HepG2 (cell line): ENCODE measurements around the gene RGS10. TPM values are rescaled to one million over a fixed set of nuclear protein-coding genes. Genes with fewer than 3 reads are reported as not detected.

Experiments
- ASH2L ChIP-seq: fragments of 300-600, 200-600 bp; sonication (generic); IDR thresholded peaks from 2 replicates; pipeline ENCODE4 v1.7.0; 2017; ENCODE audit warnings: low read depth, mild to moderate bottlenecking, moderate library complexity, mixed read lengths, low read length; ENCODE audit not compliant: insufficient read length
- ELK4 ChIP-seq: sonication (generic); formaldehyde crosslinking; IDR thresholded peaks from 2 replicates; pipeline ENCODE4 v1.9.0; 2021; ENCODE audit warnings: missing genetic modification reagents, borderline replicate concordance
- HNF4A ChIP-seq: sonication (generic); formaldehyde crosslinking; IDR thresholded peaks from 2 replicates; pipeline ENCODE4 v1.4.0; 2020; ENCODE audit warnings: missing genetic modification reagents
- IRX3 ChIP-seq: sonication (generic); formaldehyde crosslinking; IDR thresholded peaks from 2 replicates; pipeline ENCODE4 v1.8.1; 2023; ENCODE audit warnings: mild to moderate bottlenecking, low read depth, missing genetic modification reagents, borderline replicate concordance
- MLX ChIP-seq: IDR thresholded peaks from 2 replicates; pipeline ENCODE4 v1.6.1; 2016
- PRDM10 ChIP-seq: sonication (generic); formaldehyde crosslinking; IDR thresholded peaks from 2 replicates; pipeline ENCODE4 v1.4.0; 2020; ENCODE audit warnings: low read depth, missing genetic modification reagents
- SNAI1 ChIP-seq: sonication (generic); formaldehyde crosslinking; IDR thresholded peaks from 2 replicates; pipeline ENCODE4 v1.5.0; 2020; ENCODE audit warnings: mild to moderate bottlenecking, missing genetic modification reagents, borderline replicate concordance
- ZNF10 ChIP-seq: sonication (generic); formaldehyde crosslinking; IDR thresholded peaks from 2 replicates; pipeline ENCODE4 v1.4.0; 2020; ENCODE audit warnings: mild to moderate bottlenecking, low read depth, missing genetic modification reagents, borderline replicate concordance
- ZNF687 ChIP-seq: sonication (generic); formaldehyde crosslinking; IDR thresholded peaks from 2 replicates; pipeline ENCODE4 v1.5.1; 2020; ENCODE audit warnings: mild to moderate bottlenecking, missing genetic modification reagents, moderate library complexity
- ZNF850 ChIP-seq: sonication (generic); formaldehyde crosslinking; conservative IDR thresholded peaks from 2 replicates; pipeline ENCODE4 v1.9.0; 2021; ENCODE audit warnings: mild to moderate bottlenecking, missing genetic modification reagents
- polyA plus RNA-seq, 8 experiments: library from polyadenylated mRNA; depleted of rRNA in 3 of 8; stranded (reverse) in 7 of 8; unstranded in 1 of 8; fragments of >200 nt; fragmentation: Illumina TruSeq in 4 of 8; extraction: Trizol in 4 of 8; gene quantifications; 2 replicates each; pipeline versions ENCODE4 v1.2.1 to v1.2.3, GENCODE V29; 2011 to 2016; ENCODE audit warnings: low read depth in 4 of 8, missing spikeins in 1 of 8, mixed read lengths in 1 of 8; ENCODE audit not compliant: insufficient read depth in 1 of 8
- total RNA-seq, 5 experiments: library from RNA; depleted of rRNA; stranded (reverse); fragments of >200 nt; fragmentation: Illumina TruSeq; extraction: Trizol; gene quantifications; 2 replicates each; pipeline ENCODE4 v1.2.3, GENCODE V29; 2016; ENCODE audit warnings: low read depth in 1 of 5

The RGS10 gene
- total and polyA plus RNA-seq, 2 of the 13 experiments (the other 11 are each of a cell fraction or from before 2014, with no cell fraction given): 1.7 to 5.1 TPM

- peak; percentile 64 for TF ChIP-seq ZNF687 (CRISPR knock-in tag)
- TF ChIP-seq ASH2L: no peak
- TF ChIP-seq IRX3: no peak
- no peak for TF ChIP-seq ZNF10 (CRISPR knock-in tag)
- TF ChIP-seq ZNF850 (CRISPR knock-in tag): no peak
- no peak for TF ChIP-seq ELK4 (CRISPR knock-in tag)
- TF ChIP-seq HNF4A (CRISPR knock-in tag): peak; percentile 34; the same call in 1 of the 2 replicates
- TF ChIP-seq PRDM10: no peak
- no peak for TF ChIP-seq SNAI1 (CRISPR knock-in tag)
- TF ChIP-seq MLX (CRISPR knock-in tag): peak; percentile 18; the same call in 1 of the 2 replicates
Measured at GRCh38 chr10:119451300-119451896, 91.1 kb downstream of the RGS10 start (continued).
